ENCODE results near the gene SIN3A.

DNA sequence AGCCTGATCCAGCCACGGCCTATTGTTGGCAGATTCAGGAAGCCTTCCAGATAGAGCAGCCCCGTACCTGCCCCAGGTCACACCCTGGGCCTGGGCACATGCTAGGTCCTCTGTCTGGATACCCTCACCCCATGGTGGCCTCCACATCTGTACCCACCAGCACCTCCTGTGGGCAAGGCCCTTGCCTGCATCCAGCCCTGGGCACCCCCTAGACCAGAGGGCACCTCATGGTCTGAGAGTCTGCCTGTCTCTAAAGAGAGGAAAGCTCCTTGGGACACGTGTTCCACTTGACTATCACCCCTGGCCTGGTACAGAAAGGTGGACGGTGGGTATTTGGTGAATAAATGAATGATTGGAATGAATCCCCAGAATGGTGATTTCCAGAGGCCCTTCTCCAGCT lies 124.5 kb downstream of the SIN3A start:
- no peak for TF ChIP-seq CTCF (IDR thresholded peaks at IDR 0.05)
- TF ChIP-seq POLR2AphosphoS5 (IDR thresholded peaks at IDR 0.05; ENCODE audit: low read depth, low read length), result no peak
- TF ChIP-seq, protein P1, sequence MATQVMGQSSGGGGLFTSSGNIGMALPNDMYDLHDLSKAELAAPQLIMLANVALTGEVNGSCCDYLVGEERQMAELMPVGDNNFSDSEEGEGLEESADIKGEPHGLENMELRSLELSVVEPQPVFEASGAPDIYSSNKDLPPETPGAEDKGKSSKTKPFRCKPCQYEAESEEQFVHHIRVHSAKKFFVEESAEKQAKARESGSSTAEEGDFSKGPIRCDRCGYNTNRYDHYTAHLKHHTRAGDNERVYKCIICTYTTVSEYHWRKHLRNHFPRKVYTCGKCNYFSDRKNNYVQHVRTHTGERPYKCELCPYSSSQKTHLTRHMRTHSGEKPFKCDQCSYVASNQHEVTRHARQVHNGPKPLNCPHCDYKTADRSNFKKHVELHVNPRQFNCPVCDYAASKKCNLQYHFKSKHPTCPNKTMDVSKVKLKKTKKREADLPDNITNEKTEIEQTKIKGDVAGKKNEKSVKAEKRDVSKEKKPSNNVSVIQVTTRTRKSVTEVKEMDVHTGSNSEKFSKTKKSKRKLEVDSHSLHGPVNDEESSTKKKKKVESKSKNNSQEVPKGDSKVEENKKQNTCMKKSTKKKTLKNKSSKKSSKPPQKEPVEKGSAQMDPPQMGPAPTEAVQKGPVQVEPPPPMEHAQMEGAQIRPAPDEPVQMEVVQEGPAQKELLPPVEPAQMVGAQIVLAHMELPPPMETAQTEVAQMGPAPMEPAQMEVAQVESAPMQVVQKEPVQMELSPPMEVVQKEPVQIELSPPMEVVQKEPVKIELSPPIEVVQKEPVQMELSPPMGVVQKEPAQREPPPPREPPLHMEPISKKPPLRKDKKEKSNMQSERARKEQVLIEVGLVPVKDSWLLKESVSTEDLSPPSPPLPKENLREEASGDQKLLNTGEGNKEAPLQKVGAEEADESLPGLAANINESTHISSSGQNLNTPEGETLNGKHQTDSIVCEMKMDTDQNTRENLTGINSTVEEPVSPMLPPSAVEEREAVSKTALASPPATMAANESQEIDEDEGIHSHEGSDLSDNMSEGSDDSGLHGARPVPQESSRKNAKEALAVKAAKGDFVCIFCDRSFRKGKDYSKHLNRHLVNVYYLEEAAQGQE (IDR thresholded peaks at IDR 0.05; ENCODE audit: insufficient read depth in 1 of 2, low read depth in 2 of 2, low read length in 1 of 2), result no peak
- no peak for TF ChIP-seq SIN3A (IDR thresholded peaks at IDR 0.05; ENCODE audit: borderline replicate concordance, insufficient read depth, low read depth, low read length)

All from Panc1 (cell line).